ENCODE data around the gene PTPRN2.

DNA sequence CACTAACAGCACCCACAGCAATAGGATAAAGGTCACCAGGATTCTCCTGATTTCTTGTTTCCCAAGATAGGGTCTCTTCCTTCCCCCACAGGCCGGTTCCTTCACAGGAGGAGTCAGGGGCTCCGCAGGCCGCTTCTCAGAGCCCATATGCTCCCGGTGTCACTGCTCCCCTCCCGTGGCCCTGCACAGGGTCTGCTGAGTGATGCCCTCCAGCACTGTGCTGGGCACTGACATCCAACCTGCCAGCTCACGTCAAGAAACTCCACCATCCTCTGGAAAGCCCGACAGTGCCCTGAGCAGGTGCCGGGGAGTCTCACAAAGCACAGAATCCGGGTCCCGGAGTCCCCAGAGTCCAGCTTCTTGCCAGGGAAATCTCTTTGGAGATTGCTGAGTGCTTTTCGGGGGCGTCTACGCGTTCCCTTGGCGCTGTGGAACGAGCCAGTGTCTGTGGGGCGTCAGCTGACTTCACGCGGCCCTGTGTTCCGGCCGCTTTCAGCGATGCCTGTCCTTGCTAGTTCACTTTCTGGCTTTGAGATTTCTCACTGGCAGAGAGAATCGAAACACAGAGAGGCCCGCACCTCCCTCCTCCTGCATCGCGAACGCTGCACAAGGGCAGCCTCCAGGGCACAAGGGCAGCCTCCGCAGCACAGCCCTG, 683.3 kb downstream of the PTPRN2 start:
- TF ChIP-seq, protein P1, sequence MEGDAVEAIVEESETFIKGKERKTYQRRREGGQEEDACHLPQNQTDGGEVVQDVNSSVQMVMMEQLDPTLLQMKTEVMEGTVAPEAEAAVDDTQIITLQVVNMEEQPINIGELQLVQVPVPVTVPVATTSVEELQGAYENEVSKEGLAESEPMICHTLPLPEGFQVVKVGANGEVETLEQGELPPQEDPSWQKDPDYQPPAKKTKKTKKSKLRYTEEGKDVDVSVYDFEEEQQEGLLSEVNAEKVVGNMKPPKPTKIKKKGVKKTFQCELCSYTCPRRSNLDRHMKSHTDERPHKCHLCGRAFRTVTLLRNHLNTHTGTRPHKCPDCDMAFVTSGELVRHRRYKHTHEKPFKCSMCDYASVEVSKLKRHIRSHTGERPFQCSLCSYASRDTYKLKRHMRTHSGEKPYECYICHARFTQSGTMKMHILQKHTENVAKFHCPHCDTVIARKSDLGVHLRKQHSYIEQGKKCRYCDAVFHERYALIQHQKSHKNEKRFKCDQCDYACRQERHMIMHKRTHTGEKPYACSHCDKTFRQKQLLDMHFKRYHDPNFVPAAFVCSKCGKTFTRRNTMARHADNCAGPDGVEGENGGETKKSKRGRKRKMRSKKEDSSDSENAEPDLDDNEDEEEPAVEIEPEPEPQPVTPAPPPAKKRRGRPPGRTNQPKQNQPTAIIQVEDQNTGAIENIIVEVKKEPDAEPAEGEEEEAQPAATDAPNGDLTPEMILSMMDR (conservative IDR thresholded peaks at IDR 0.05), result no peak
- TF ChIP-seq EZH2 (IDR thresholded peaks at IDR 0.05; ENCODE audit: low read depth), result no peak

All from PC-9 (cell line).